C4-2B (cell line): ENCODE results near the gene SLC9A9.

Experiments
- CTCF ChIP-seq: fragments of 450-650 bp; conservative IDR thresholded peaks from 2 replicates; pipeline ENCODE4 v1.5.1; 2017; ENCODE audit warnings: mild to moderate bottlenecking
- ZFX ChIP-seq: fragments of 450-650 bp; IDR thresholded peaks from 2 replicates; pipeline ENCODE4 v1.6.1; 2017

- TF ChIP-seq CTCF = no peak
- TF ChIP-seq ZFX = no peak
Observed at GRCh38 chr3:143548393-143548792, 299.9 kb downstream of the SLC9A9 start.
